HT1080 (cell line): ENCODE data around the gene CHD6. TPM values are rescaled to one million over a fixed set of nuclear protein-coding genes. Genes with fewer than 3 reads are reported as not detected.

Experiments
- DNase-seq: peaks from one replicate; pipeline ENCODE4 v3.0.0-alpha.2; 2015; ENCODE audit warnings: low read depth
- total RNA-seq: library from RNA; depleted of rRNA; stranded (reverse); fragments of >200 nt; shearing (Covaris generic); gene quantifications from 2 replicates; pipeline ENCODE4 v1.2.3, GENCODE V29; 2014

CHD6 gene
- total RNA-seq, 1 experiment from 2014 or later = 8.6 TPM

DNA sequence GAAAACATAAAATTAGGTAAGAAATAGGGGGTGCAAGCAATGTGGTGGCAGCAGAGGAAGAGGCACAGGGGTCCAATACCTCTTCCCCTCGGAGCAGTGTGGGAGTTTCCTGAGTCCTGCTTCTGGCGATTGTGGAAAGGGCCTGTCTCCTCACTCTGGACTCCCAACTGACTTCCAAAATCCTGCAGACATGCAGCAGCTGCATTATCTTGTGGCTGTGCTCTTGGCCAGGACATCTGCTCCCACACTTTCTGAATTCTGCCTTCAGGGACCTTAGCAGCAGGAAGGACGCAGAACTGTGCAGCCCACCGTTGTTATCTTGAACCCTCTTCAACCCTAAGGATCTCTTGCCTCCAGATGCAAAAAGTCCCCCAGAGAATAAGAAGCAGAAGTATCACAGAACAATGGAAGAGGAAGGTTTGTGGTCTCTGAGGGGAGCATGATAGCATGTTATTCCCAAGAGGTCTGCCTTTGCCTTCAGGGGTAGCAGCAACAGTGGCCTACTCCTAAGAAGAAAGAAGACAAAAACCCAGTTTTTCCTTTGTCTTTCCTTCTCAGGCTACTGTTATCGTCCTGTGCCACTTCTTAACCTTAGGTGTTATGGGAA is 149.1 kb downstream of the CHD6 start:
- no peak for DNase-seq

GRCh38 chr20:41467690-41468089 is 150.5 kb downstream of the CHD6 start:
- DNase-seq = no peak

GRCh38 chr20:41467220-41467619 is 151.0 kb downstream of the CHD6 start:
- no peak for DNase-seq

- DNase-seq = no peak
Observed at GRCh38 chr20:41463567-41463966, 154.6 kb downstream of the CHD6 start.

DNA sequence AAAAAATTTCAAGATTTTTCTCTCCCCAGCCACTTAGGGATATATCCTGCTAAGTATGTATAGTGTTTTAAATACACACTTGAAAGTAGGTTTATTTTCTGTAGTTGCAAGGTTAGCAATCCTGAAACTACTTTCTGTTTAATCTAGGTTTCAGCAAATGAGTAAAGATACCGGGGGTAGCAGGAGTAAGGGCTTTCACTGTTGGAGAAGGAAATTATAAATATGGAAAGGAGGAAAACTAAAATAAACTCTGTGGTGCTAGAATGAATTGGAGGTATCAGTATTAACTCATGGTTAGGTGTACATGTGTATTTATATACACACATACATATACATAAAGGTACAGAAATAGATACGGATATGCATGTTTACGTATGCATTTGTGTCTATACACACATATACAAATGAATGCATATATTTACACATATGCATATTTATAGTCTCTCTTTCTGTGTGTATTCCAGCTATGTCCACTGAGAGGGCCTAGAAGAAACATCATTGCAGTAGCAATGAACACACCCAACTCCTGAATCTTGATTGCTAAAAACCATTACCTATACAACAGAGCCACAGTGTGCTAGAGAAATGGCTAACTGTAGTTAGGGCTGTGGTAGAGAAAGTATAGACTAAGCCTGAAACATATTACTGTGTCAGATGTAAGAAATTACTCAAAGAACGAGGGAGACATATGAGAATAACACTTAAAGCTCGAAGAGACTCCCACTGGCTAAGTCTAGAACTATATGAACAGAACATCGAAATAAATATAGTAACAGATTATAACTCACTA is 155.6 kb downstream of the CHD6 start:
- DNase-seq = no peak

GRCh38 chr20:41458761-41459160 is 159.4 kb downstream of the CHD6 start:
- DNase-seq = no peak

GRCh38 chr20:41457173-41457857 is 160.9 kb downstream of the CHD6 start:
- no peak for DNase-seq

DNA sequence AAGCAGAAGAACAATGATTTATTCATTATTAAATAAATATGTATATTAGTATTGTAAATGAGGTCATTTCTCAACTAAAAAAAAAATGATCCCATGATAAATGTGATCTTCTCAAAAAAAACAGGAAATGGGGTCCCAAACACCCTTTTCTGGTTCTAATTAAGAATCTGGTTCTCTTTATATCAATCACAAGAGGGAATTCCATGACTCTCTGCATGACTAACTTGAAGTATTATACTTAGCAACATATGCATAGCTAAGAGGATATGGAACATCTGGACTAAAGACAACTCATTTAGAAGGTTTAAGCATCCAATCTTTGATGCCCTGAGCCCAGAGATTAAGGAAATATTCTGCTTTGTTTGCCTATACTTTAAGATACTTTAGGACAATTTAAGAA is 161.8 kb downstream of the CHD6 start:
- no peak for DNase-seq

DNA sequence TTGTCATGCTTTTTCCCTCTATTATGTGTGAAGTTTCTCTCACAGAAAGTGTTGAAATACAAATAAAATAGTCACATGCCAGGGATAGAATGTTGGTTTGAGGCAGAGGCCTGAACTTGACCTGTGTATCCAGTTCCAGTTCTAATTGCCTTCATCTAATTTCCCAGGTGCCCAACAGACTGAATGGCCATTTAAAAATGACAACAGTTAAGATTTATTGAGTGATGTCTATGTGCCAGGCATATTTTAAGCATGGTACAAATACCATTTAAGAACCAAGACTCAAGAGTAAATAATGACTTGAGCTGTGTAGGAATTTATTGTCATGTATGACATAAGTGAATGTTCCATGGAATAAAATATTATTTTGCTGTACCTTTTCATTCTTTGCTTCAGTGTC is 163.9 kb downstream of the CHD6 start:
- no peak for DNase-seq

- no peak for DNase-seq
Observed at GRCh38 chr20:41453010-41453950, 164.9 kb downstream of the CHD6 start.

- DNase-seq = no peak
Observed at GRCh38 chr20:41452226-41452625, 166.0 kb downstream of the CHD6 start.

GRCh38 chr20:41447006-41447405 is 171.2 kb downstream of the CHD6 start:
- DNase-seq = no peak

- no peak for DNase-seq
Observed at GRCh38 chr20:41446456-41446855, 171.7 kb downstream of the CHD6 start.

GRCh38 chr20:41444821-41445220 is 173.4 kb downstream of the CHD6 start:
- DNase-seq = no peak

DNA sequence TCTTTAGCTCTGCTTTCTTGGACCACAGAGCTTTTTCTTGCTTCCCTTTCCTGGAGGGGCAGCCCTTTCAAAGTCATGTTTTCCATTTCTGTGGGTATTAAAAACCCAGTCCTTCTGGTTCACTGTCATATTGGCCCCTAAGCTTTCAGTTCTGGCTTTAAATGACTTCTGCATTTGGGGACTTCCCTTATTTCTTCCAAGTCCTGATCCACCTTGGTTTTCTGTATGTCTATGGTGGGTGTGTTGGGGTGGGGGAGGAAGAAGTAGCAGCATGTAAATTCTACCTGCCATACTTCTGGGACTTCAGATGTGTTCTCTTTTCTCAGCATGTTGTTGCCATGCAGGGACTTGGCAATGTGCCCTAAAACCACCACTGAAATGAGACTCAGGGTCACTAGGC is 174.5 kb downstream of the CHD6 start:
- DNase-seq = no peak

DNA sequence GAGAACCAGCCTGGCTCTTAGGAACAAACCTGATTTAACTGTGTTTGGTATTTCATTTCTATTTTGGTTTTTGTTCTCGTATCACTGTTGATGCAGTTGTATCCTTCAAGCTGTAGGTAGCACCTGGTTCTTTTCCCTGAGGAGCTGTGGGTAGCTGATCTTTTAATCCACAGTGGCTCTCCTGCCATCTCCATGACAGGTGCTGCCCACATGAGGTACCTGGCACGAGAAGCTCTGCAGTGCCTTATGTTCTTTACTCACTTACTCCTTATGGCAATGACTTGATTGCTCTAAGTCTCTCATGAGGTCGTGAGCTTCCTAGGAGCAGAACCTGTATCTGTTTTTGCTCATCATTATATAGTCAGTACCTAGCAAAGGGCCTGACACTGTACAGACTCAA is 177.3 kb downstream of the CHD6 start:
- DNase-seq = no peak

GRCh38 chr20:41437836-41438235 is 180.3 kb downstream of the CHD6 start:
- DNase-seq = no peak

GRCh38 chr20:41436679-41437078 is 181.5 kb downstream of the CHD6 start:
- DNase-seq = peak; percentile 83

- DNase-seq = no peak
Observed at GRCh38 chr20:41433203-41433602, 185.0 kb downstream of the CHD6 start.

DNA sequence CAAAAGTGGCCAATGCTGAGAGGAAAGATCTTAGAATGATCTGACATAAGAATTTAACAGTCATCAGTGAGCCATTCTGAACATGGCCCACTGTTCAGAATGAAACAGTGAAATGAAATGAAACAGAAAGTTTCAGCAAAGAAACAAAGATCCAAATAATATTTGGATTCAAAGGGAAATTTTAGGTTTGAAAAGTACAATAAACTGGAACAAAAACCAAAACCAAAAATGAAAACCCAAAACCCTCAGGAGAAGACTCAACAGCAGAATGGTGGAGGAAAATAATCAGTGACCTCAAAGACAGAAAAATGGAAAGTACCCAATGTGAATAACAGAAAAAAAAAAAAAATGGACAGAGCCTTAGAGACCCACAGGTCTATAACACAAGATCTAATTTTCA is 185.4 kb downstream of the CHD6 start:
- DNase-seq = no peak

- peak; percentile 83 for DNase-seq
Observed at GRCh38 chr20:41428285-41428684, 189.9 kb downstream of the CHD6 start.
